Natural killer cell treated with Interleukin-12 subunit alpha and Interleukin-12 subunit beta and Interleukin-15 and Interleukin-18, amount 100 ng/mL, for 72 hours (primary cell): ENCODE data around the gene FAM72D. TPM values are rescaled to one million over a fixed set of nuclear protein-coding genes. Genes with fewer than 3 reads are reported as not detected.
"Not testable (repeated sequence)": the region's sequence is repeated elsewhere in the genome, so short reads cannot be mapped to it uniquely, and the experiment has no call there.

Experiments
- ATAC-seq, 2 donors: fragments of 150-1000 bp; cut with Tn5 transposase in 1 of 2; sonication (Bioruptor Pico), chemical (Tn5 transposase) in 1 of 2; 2 replicates each; pipeline ENCODE4 v1.10.0; 2021
- DNase-seq: peaks from one replicate; pipeline ENCODE4 v3.0.0; 2022; ENCODE audit warnings: low spot score
- H3K27ac Mint-ChIP-seq, 2 donors: 1 replicate in 1 of 2; 2 replicates in 1 of 2; pipeline ENCODE4 v1.8.0; 2022; ENCODE audit warnings: mixed read lengths in 2 of 2, mild to moderate bottlenecking in 1 of 2, moderate library complexity in 1 of 2
- H3K27me3 Mint-ChIP-seq, 2 donors: 1 replicate in 1 of 2; 2 replicates in 1 of 2; pipeline ENCODE4 v1.8.0; 2022; ENCODE audit warnings: mixed read lengths in 2 of 2
- H3K36me3 Mint-ChIP-seq: one replicate; pipeline ENCODE4 v1.8.0; 2022; ENCODE audit warnings: mixed read lengths
- H3K4me1 Mint-ChIP-seq, 2 donors: 1 replicate in 1 of 2; 2 replicates in 1 of 2; pipeline ENCODE4 v1.8.0; 2022; ENCODE audit warnings: low read depth in 2 of 2, mixed read lengths in 2 of 2, mild to moderate bottlenecking in 1 of 2
- H3K4me3 Mint-ChIP-seq: one replicate; pipeline ENCODE4 v1.8.0; 2022; ENCODE audit warnings: mixed read lengths
- H3K9me3 Mint-ChIP-seq: 2 replicates; pipeline ENCODE4 v1.8.0; 2022; ENCODE audit warnings: mixed read lengths
- total RNA-seq, 2 donors: library from RNA; stranded (reverse); gene quantifications; one replicate each; pipeline ENCODE4 v1.2.3, GENCODE V29; 2022

The FAM72D gene
- total RNA-seq, 2 donors from 2014 or later: 10.1 to 10.5 TPM

DNA sequence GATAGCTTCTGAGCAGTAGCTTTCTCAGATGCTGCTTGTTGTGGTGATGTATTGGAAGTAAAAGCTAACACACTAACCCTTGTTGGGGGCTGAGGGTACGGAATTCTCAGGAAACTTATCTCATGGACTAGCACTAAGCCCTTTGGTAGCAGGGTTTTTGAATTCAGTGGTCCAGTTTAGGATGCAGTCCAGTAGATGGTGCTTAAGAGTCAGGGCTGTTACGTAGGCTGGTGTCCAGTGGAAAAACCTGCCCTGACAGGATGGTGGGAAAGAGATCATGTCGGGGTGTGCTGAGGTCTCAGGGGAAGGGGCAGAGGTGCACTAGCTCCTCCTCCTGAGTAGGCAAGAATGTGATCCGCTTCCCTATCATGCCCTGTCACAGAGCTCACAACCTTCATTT is 59.6 kb downstream of the FAM72D start:
- not testable (repeated sequence) for H3K36me3 Mint-ChIP-seq, H3K4me1 Mint-ChIP-seq, H3K27me3 Mint-ChIP-seq, DNase-seq, H3K27ac Mint-ChIP-seq, ATAC-seq, H3K9me3 Mint-ChIP-seq, H3K4me3 Mint-ChIP-seq

GRCh38 chr1:145155873-145156272 is 60.1 kb downstream of the FAM72D start:
- DNase-seq, ATAC-seq, H3K27ac Mint-ChIP-seq: not testable (repeated sequence)

GRCh38 chr1:145156891-145157610 is 61.3 kb downstream of the FAM72D start:
- peak overlapping the region; percentile 72 to 84 for H3K27ac Mint-ChIP-seq
- not testable (repeated sequence) for H3K27me3 Mint-ChIP-seq, H3K4me1 Mint-ChIP-seq, ATAC-seq, H3K36me3 Mint-ChIP-seq, H3K9me3 Mint-ChIP-seq
- peak; percentile 60 for DNase-seq
- H3K4me3 Mint-ChIP-seq: peak overlapping the region; percentile 63

More at GRCh38 chr1:145155873-145156272, 60.1 kb downstream of the FAM72D start:
- not testable (repeated sequence) for H3K4me1 Mint-ChIP-seq, H3K36me3 Mint-ChIP-seq, H3K9me3 Mint-ChIP-seq, H3K27me3 Mint-ChIP-seq, H3K4me3 Mint-ChIP-seq

DNA sequence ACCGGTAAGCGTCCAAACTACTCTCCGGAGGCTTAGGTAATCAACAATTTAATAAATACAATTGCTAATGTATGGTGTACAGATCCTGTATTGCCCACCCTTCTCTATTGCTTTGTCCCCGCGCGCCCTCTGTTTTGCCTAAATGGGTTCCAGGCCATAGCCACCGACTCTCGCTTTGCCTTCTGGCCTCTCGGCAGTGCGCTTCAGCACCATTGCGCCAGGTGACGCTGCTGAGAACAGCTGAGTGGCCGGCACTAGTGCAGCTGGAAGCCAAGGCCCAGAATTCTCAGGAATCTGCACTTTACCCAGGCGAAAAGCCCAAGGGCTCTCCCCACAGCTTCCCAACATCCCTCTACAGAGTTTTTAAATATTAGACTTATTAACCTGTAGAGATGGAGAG is 61.9 kb downstream of the FAM72D start:
- H3K27me3 Mint-ChIP-seq, H3K27ac Mint-ChIP-seq, H3K9me3 Mint-ChIP-seq, H3K4me3 Mint-ChIP-seq, DNase-seq, ATAC-seq, H3K4me1 Mint-ChIP-seq, H3K36me3 Mint-ChIP-seq: not testable (repeated sequence)

DNA sequence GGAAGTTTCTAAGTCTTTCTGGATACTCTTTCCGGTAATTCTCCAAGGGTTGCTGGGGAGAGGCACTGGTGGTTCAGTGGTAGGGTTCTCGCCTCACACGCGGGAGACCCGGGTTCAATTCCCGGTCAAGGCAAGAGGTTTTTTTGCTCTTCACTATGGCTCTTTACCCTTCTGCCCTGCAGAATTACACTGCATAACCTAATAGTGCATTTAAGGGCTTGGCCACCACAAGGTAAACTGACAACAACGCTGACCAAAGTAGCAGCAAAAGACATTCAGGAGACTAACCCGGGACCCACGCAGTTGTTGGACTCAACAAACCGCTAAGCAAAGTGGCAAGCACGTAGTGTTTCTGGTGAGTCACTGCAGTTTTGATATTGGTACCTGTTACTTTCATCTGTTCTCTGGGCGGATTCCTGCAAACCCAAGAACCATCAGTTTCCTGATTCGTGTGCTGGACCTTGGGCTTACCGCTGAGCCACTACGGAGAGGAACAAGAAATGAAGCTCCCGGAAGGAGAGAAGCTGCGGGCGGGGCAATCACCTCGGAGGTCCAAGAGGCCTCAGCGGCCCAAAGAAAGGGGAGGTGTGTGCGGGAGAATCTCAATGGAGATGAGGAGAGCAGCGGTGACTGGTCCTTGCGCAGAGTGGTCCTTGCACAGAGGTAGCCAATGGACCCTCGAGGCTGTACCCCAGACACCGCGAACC is 65.4 kb downstream of the FAM72D start:
- not testable (repeated sequence) for H3K36me3 Mint-ChIP-seq, DNase-seq, H3K27ac Mint-ChIP-seq, H3K4me3 Mint-ChIP-seq, H3K9me3 Mint-ChIP-seq, H3K4me1 Mint-ChIP-seq, H3K27me3 Mint-ChIP-seq
- peak; percentile 92 for ATAC-seq

Other genes starting within 250 kb of the FAM72D start
- 10 to 100 TPM; 46.6 to 64.4 TPM for gene SRGAP2B, start 646 bp upstream of the FAM72D start, total RNA-seq
- not detected for gene PPIAL4D, start 146.2 kb downstream of the FAM72D start, total RNA-seq